H9 (cell line): ENCODE data around the gene DAPL1. TPM values are rescaled to one million over a fixed set of nuclear protein-coding genes. Genes with fewer than 3 reads are reported as not detected.

Experiments
- DNase-seq: peaks from one replicate; pipeline ENCODE4 v3.0.0-alpha.2; 2017
- H2AFZ ChIP-seq: one replicate; pipeline ENCODE4 v1.6.1; 2013; ENCODE audit warnings: mild to moderate bottlenecking, low read length, control low read depth, moderate library complexity
- H2AK5ac ChIP-seq: 2 replicates; pipeline ENCODE4 v1.6.1; 2013; ENCODE audit warnings: low read length, control low read depth, mixed read lengths; ENCODE audit not compliant: insufficient read length
- H2BK120ac ChIP-seq: one replicate; pipeline ENCODE4 v1.6.1; 2013; ENCODE audit warnings: low read depth, mild to moderate bottlenecking, low read length, control low read depth, inconsistent platforms; ENCODE audit not compliant: poor library complexity, severe bottlenecking
- H2BK12ac ChIP-seq: 2 replicates; pipeline ENCODE4 v1.6.1; 2013; ENCODE audit warnings: low read length, control low read depth, mixed read lengths, low read depth; ENCODE audit not compliant: insufficient read length
- H2BK15ac ChIP-seq: 2 replicates; pipeline ENCODE4 v1.6.1; 2013; ENCODE audit warnings: low read depth, low read length, control low read depth
- H2BK20ac ChIP-seq: one replicate; pipeline ENCODE4 v1.6.1; 2013; ENCODE audit warnings: low read depth, mild to moderate bottlenecking, low read length, control low read depth, inconsistent platforms; ENCODE audit not compliant: poor library complexity, severe bottlenecking
- H2BK5ac ChIP-seq: 2 replicates; pipeline ENCODE4 v1.6.1; 2013; ENCODE audit warnings: low read length, control low read depth, mixed read lengths; ENCODE audit not compliant: insufficient read length
- H3K14ac ChIP-seq: 2 replicates; pipeline ENCODE4 v1.6.1; 2013; ENCODE audit warnings: low read length, control low read depth; ENCODE audit not compliant: insufficient read depth
- H3K18ac ChIP-seq: 2 replicates; pipeline ENCODE4 v1.6.1; 2013; ENCODE audit warnings: low read depth, mild to moderate bottlenecking, mixed read lengths, low read length, control low read depth; ENCODE audit not compliant: insufficient read length
- H3K23ac ChIP-seq: 2 replicates; pipeline ENCODE4 v1.6.1; 2013; ENCODE audit warnings: low read length, control low read depth, mixed read lengths, low read depth; ENCODE audit not compliant: insufficient read length
- H3K23me2 ChIP-seq: 2 replicates; pipeline ENCODE4 v1.6.1; 2013; ENCODE audit warnings: low read depth, mild to moderate bottlenecking, mixed read lengths, low read length, control low read depth; ENCODE audit not compliant: insufficient read length, poor library complexity, severe bottlenecking
- H3K27ac ChIP-seq: 2 replicates; pipeline ENCODE4 v1.5.1; 2013; ENCODE audit warnings: low read length, control low read depth, mixed read lengths, low read depth; ENCODE audit not compliant: insufficient read length
- H3K27me3 ChIP-seq: 2 replicates; pipeline ENCODE4 v1.6.1; 2013; ENCODE audit warnings: low read length, control low read depth, inconsistent platforms; ENCODE audit not compliant: insufficient read depth
- H3K4ac ChIP-seq: 2 replicates; pipeline ENCODE4 v1.6.1; 2013; ENCODE audit warnings: low read depth, mild to moderate bottlenecking, control low read depth, inconsistent platforms, low read length, moderate library complexity
- H3K4me1 ChIP-seq: 2 replicates; pipeline ENCODE4 v1.6.1; 2013; ENCODE audit warnings: low read length, control low read depth, inconsistent platforms; ENCODE audit not compliant: insufficient read depth
- H3K4me2 ChIP-seq: 2 replicates; pipeline ENCODE4 v1.6.1; 2013; ENCODE audit warnings: low read length, control low read depth, mixed read lengths; ENCODE audit not compliant: insufficient read length, insufficient read depth
- H3K56ac ChIP-seq: 2 replicates; pipeline ENCODE4 v1.6.1; 2013; ENCODE audit warnings: low read depth, mild to moderate bottlenecking, mixed read lengths, low read length, control low read depth; ENCODE audit not compliant: insufficient read length
- H3K79me1 ChIP-seq: 2 replicates; pipeline ENCODE4 v1.6.1; 2013; ENCODE audit warnings: low read depth, mild to moderate bottlenecking, moderate library complexity, low read length, control low read depth, inconsistent platforms; ENCODE audit not compliant: insufficient read depth, poor library complexity, severe bottlenecking
- H3K79me2 ChIP-seq: 2 replicates; pipeline ENCODE4 v1.6.1; 2013; ENCODE audit warnings: low read length, control low read depth, inconsistent platforms; ENCODE audit not compliant: insufficient read depth
- H3K9ac ChIP-seq: 2 replicates; pipeline ENCODE4 v1.6.1; 2013; ENCODE audit warnings: low read length, control low read depth, mixed read lengths; ENCODE audit not compliant: insufficient read length; ENCODE audit errors: extremely low read depth
- H3K9me3 ChIP-seq: one replicate; pipeline ENCODE4 v1.6.1; 2013; ENCODE audit warnings: low read depth, low read length, inconsistent platforms; ENCODE audit not compliant: control insufficient read depth
- H3T11ph ChIP-seq: one replicate; pipeline ENCODE4 v1.6.1; 2013; ENCODE audit warnings: mild to moderate bottlenecking, low read length, control low read depth, inconsistent platforms
- H4K20me1 ChIP-seq: one replicate; pipeline ENCODE4 v1.6.1; 2013; ENCODE audit not compliant: control insufficient read depth, insufficient read length, insufficient read depth
- H4K5ac ChIP-seq: 2 replicates; pipeline ENCODE4 v1.6.1; 2013; ENCODE audit warnings: low read depth, mild to moderate bottlenecking, mixed read lengths, low read length, control low read depth; ENCODE audit not compliant: insufficient read length
- H4K8ac ChIP-seq: replicated peaks from 2 replicates; pipeline ENCODE4 v1.6.1; 2013; ENCODE audit warnings: low read length, control low read depth, mixed read lengths, low read depth; ENCODE audit not compliant: insufficient read length
- H4K91ac ChIP-seq: 2 replicates; pipeline ENCODE4 v1.6.1; 2013; ENCODE audit warnings: low read depth, mild to moderate bottlenecking, moderate library complexity, mixed read lengths, low read length, control low read depth; ENCODE audit not compliant: insufficient read length
- H3K27ac Mint-ChIP-seq, 3 experiments: 2 replicates in 2 of 3; 3 replicates in 1 of 3; pipeline ENCODE4 v1.8.0; 2020 to 2021; ENCODE audit warnings: mixed read lengths in 3 of 3, mild to moderate bottlenecking in 1 of 3, moderate library complexity in 1 of 3
- H3K27me3 Mint-ChIP-seq: 2 replicates; pipeline ENCODE4 v1.8.0; 2021; ENCODE audit warnings: low read depth, mild to moderate bottlenecking, moderate library complexity, mixed read lengths
- H3K36me3 Mint-ChIP-seq, 3 experiments: 2 replicates in 2 of 3; 3 replicates in 1 of 3; pipeline ENCODE4 v1.8.0; 2020 to 2021; ENCODE audit warnings: low read depth in 3 of 3, mixed read lengths in 3 of 3; ENCODE audit not compliant: insufficient read depth in 1 of 3
- H3K4me1 Mint-ChIP-seq, 2 experiments: 2 replicates each; pipeline ENCODE4 v1.8.0; 2020; ENCODE audit warnings: mixed read lengths in 2 of 2
- H3K4me3 Mint-ChIP-seq, 2 experiments: 2 replicates in 1 of 2; 3 replicates in 1 of 2; pipeline ENCODE4 v1.8.0; 2020 to 2021; ENCODE audit warnings: mild to moderate bottlenecking in 2 of 2, mixed read lengths in 2 of 2, moderate library complexity in 1 of 2
- H3K9me3 Mint-ChIP-seq, 2 experiments: 2 replicates in 1 of 2; 3 replicates in 1 of 2; pipeline ENCODE4 v1.8.0; 2020; ENCODE audit warnings: mild to moderate bottlenecking in 2 of 2, mixed read lengths in 2 of 2, moderate library complexity in 1 of 2
- WGBS: extraction: QIAGEN DNeasy Blood & Tissue Kit; methylation state at CpG from one replicate; pipeline ENCODE4 v1.1.7; 2013; ENCODE audit warnings: missing lambda C conversion rate, low lambda C conversion rate, mixed read lengths; ENCODE audit not compliant: insufficient read length; ENCODE audit errors: extremely low coverage; 5-methylcytosine and 5-hydroxymethylcytosine counted together
- total RNA-seq: library from RNA; stranded (reverse); gene quantifications from 2 replicates; pipeline ENCODE4 v1.2.1, GENCODE V29; 2021
- TF ChIP-seq, protein P1 (sequence below): fragments of 200-600 bp; sonication (generic); conservative IDR thresholded peaks from 3 replicates; pipeline ENCODE4 v1.8.0; 2021; ENCODE audit warnings: antibody characterized with exemption, mild to moderate bottlenecking

DAPL1 gene
- total RNA-seq, 1 experiment from 2014 or later, result not detected

DNA sequence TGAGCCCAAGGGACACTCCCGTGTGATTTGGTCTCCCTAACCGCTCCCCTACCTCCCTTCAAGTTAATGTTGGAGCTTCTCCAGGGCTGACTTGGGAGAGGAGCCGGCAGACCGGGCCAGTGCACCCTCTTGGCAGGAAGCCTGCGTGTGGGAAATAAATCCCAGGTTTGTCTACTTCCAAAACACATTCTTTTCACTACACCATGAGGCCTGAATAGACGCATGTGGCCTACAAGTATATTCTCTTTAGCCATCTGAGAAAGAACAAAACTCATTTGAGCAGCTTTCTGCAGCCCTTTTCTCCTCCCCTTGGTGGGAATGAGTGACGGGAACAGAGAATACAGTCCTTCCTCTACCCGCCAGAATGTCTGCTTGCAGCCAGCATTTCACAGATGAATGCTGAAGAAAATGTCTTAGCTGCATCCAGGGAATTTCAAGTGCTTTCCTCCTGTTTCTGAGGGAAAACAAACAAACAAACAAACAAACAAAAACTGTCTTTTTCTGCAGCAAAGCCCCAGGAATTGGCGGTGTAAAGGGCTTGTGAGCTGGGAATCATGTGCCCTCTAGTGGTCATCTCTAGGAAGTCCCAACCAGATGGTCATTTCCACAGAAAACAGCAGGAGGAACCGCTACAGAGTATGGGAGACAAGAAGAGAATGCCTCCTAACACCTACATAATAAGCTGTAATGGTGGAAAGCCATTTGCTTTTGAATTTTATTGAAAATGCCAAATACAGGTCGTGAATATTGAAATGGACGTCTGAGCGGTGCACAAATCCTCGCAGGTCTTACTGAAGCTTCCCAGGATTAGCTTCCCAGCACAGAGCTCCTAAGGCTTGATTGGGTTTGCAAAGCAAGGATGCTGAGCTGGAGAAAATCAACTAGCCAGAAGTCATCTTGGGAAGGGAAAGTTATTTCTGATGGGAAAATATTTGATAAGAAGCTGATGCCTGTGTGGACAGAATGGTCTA is 41.2 kb upstream of the DAPL1 start:
- Histone ChIP-seq H3K14ac (no peak overlapping the region), H3K4me2 (peak overlapping the region; percentile 64), H3K56ac (no peak overlapping the region), H3K27me3 (no peaks in the 10 kb centered on the region), H4K20me1 (no peaks in the 10 kb centered on the region), H3K23ac (no peak overlapping the region), H3K79me1 (no peaks in the 10 kb centered on the region), H3K79me2 (no peaks in the 10 kb centered on the region), H3K9ac (peak overlapping the region; percentile 32), H3K9me3 (no peaks in the 10 kb centered on the region), H3K23me2 (no peaks in the 10 kb centered on the region), H2AK5ac (no peak overlapping the region), H4K8ac (no peak overlapping the region), H2AFZ (peak overlapping the region; percentile 100), H2BK5ac (no peak overlapping the region), H2BK15ac (no peak overlapping the region), H3K27ac (no peak overlapping the region), H2BK12ac (no peak overlapping the region), H2BK20ac (no peak overlapping the region), H3K18ac (no peak overlapping the region), H4K91ac (no peak overlapping the region), H3T11ph (no peak overlapping the region), H3K4me1 (no peaks in the 10 kb centered on the region), H3K4ac (no peak overlapping the region), H2BK120ac (no peak overlapping the region), H4K5ac (no peak overlapping the region)
- Mint-ChIP-seq H3K4me3 (peak overlapping the region in 1 of 2 experiments; percentile 33; a peak in 1 of 5 replicates), H3K27me3 (no peaks in the 10 kb centered on the region; the same call in 1 of the 2 replicates), H3K9me3 (no peaks in the 10 kb centered on the region), H3K36me3 (no peaks in the 10 kb centered on the region), H3K4me1 (peaks cover 4 to 6% of the 10 kb centered on the region in 2 experiments), H3K27ac (no peak overlapping the region)
- WGBS, result no CpG with 5 or more reads among the region's 14 CpGs
- DNase-seq, result peak; percentile 63
- TF ChIP-seq, protein P1, sequence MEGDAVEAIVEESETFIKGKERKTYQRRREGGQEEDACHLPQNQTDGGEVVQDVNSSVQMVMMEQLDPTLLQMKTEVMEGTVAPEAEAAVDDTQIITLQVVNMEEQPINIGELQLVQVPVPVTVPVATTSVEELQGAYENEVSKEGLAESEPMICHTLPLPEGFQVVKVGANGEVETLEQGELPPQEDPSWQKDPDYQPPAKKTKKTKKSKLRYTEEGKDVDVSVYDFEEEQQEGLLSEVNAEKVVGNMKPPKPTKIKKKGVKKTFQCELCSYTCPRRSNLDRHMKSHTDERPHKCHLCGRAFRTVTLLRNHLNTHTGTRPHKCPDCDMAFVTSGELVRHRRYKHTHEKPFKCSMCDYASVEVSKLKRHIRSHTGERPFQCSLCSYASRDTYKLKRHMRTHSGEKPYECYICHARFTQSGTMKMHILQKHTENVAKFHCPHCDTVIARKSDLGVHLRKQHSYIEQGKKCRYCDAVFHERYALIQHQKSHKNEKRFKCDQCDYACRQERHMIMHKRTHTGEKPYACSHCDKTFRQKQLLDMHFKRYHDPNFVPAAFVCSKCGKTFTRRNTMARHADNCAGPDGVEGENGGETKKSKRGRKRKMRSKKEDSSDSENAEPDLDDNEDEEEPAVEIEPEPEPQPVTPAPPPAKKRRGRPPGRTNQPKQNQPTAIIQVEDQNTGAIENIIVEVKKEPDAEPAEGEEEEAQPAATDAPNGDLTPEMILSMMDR, result peak; percentile 93
